IMR-90 (cell line): ENCODE results near the gene ABCA3. TPM values are rescaled to one million over a fixed set of nuclear protein-coding genes. Genes with fewer than 3 reads are reported as not detected.

Source experiments
- ATAC-seq: fragments of 200-7000 bp; cut with Tn5 transposase; 2 replicates; pipeline ENCODE4 v1.9.1; 2020; ENCODE audit warnings: low read depth, mild to moderate bottlenecking, moderate library complexity
- BruUV-seq: library from RNA; stranded (reverse); fragments of 400-500 nt; replicated peaks from 2 replicates; lab custom pipeline; 2021; lab: Mats Ljungman, UMichigan
- CTCF ChIA-PET: fragments of 300-600 bp; formaldehyde crosslinking; extraction: SDS; loops from one replicate; lab custom pipeline; 2021; ENCODE audit warnings: antibody characterized with exemption; lab: Yijun Ruan, JAX
- POLR2A ChIA-PET: fragments of 300-600 bp; sonication (Branson Sonifier 250); formaldehyde crosslinking; loops from one replicate; lab custom pipeline; 2022; ENCODE audit warnings: antibody characterized with exemption; ENCODE audit not compliant: unreplicated experiment; lab: Charles Lee
- DNase-seq: peaks from one replicate; pipeline ENCODE4 v3.0.0; 2013
- H2AFZ ChIP-seq: replicated peaks from 2 replicates; pipeline ENCODE3; 2013; ENCODE audit warnings: low read length, mild to moderate bottlenecking; ENCODE audit not compliant: poor library complexity
- H2AK5ac ChIP-seq: 2 replicates; pipeline ENCODE4 v1.6.1; 2013; ENCODE audit warnings: low read depth, low read length, inconsistent platforms
- H2AK9ac ChIP-seq: replicated peaks from 2 replicates; pipeline ENCODE3; 2013; ENCODE audit warnings: mild to moderate bottlenecking, low read depth, low read length, moderate library complexity; ENCODE audit not compliant: poor library complexity
- H2BK120ac ChIP-seq: 2 replicates; pipeline ENCODE4 v1.6.1; 2013; ENCODE audit warnings: low read depth, low read length, inconsistent platforms
- H2BK15ac ChIP-seq: 3 replicates; pipeline ENCODE4 v1.6.1; 2013; ENCODE audit warnings: low read depth, low read length, inconsistent platforms
- H2BK20ac ChIP-seq: 2 replicates; pipeline ENCODE4 v1.6.1; 2013; ENCODE audit warnings: low read depth, mild to moderate bottlenecking, inconsistent platforms, low read length, moderate library complexity
- H2BK5ac ChIP-seq: 2 replicates; pipeline ENCODE4 v1.6.1; 2013; ENCODE audit warnings: mild to moderate bottlenecking, low read depth, low read length, inconsistent platforms; ENCODE audit not compliant: poor library complexity, severe bottlenecking
- H3K14ac ChIP-seq: replicated peaks from 2 replicates; pipeline ENCODE4 v1.6.1; 2013; ENCODE audit warnings: low read depth, low read length, inconsistent platforms
- H3K18ac ChIP-seq: 2 replicates; pipeline ENCODE4 v1.6.1; 2013; ENCODE audit warnings: low read depth, low read length, control low read depth
- H3K23ac ChIP-seq: 2 replicates; pipeline ENCODE4 v1.6.1; 2013; ENCODE audit warnings: low read depth, low read length, inconsistent platforms
- H3K27ac ChIP-seq: 2 replicates; pipeline ENCODE4 v1.5.1; 2013; ENCODE audit warnings: mild to moderate bottlenecking, control low read depth, low read length; ENCODE audit not compliant: insufficient read depth
- H3K27me3 ChIP-seq: 2 replicates; pipeline ENCODE4 v1.6.1; 2013; ENCODE audit warnings: low read length; ENCODE audit not compliant: control insufficient read depth, insufficient read depth
- H3K36me3 ChIP-seq: 2 replicates; pipeline ENCODE4 v1.6.1; 2013; ENCODE audit warnings: low read length, mixed read lengths; ENCODE audit not compliant: control insufficient read depth, insufficient read depth
- H3K4ac ChIP-seq: 2 replicates; pipeline ENCODE4 v1.6.1; 2013; ENCODE audit warnings: low read depth, low read length, inconsistent platforms
- H3K4me1 ChIP-seq: 2 replicates; pipeline ENCODE4 v1.6.1; 2013; ENCODE audit warnings: low read length, mixed read lengths; ENCODE audit not compliant: control insufficient read depth, insufficient read depth
- H3K4me2 ChIP-seq: 2 replicates; pipeline ENCODE4 v1.6.1; 2013; ENCODE audit warnings: low read depth, mild to moderate bottlenecking, control low read depth, low read length, moderate library complexity
- H3K4me3 ChIP-seq: 2 replicates; pipeline ENCODE4 v1.5.1; 2013; ENCODE audit warnings: low read depth, mild to moderate bottlenecking, control low read depth, low read length, moderate library complexity; ENCODE audit not compliant: insufficient read depth
- H3K56ac ChIP-seq: 2 replicates; pipeline ENCODE4 v1.6.1; 2013; ENCODE audit warnings: low read length, inconsistent platforms; ENCODE audit not compliant: insufficient read depth; ENCODE audit errors: extremely low read depth
- H3K79me1 ChIP-seq, 2 experiments: 2 replicates each; pipeline ENCODE4 v1.6.1; 2013; ENCODE audit warnings: low read length in 2 of 2, inconsistent platforms in 1 of 2, low read depth in 1 of 2
- H3K9ac ChIP-seq: 2 replicates; pipeline ENCODE4 v1.6.1; 2013; ENCODE audit warnings: low read depth, low read length, control low read depth
- H3K9me1 ChIP-seq: 2 replicates; pipeline ENCODE4 v1.6.1; 2013; ENCODE audit warnings: low read length, inconsistent platforms; ENCODE audit not compliant: insufficient read depth
- H3K9me3 ChIP-seq: 2 replicates; pipeline ENCODE4 v1.6.1; 2013; ENCODE audit warnings: low read length; ENCODE audit not compliant: control insufficient read depth, insufficient read depth
- H4K20me1 ChIP-seq: 2 replicates; pipeline ENCODE4 v1.6.1; 2013; ENCODE audit warnings: low read length, inconsistent platforms; ENCODE audit not compliant: insufficient read depth
- H4K5ac ChIP-seq: 2 replicates; pipeline ENCODE4 v1.6.1; 2013; ENCODE audit warnings: mild to moderate bottlenecking, low read depth, low read length, control low read depth
- H4K8ac ChIP-seq, 2 experiments: 2 replicates each; pipeline ENCODE4 v1.6.1; 2013; ENCODE audit warnings: low read depth in 2 of 2, low read length in 2 of 2, control low read depth in 1 of 2, inconsistent platforms in 1 of 2
- H4K91ac ChIP-seq: 2 replicates; pipeline ENCODE4 v1.6.1; 2013; ENCODE audit warnings: low read depth, low read length, inconsistent platforms; ENCODE audit not compliant: insufficient read depth
- BHLHE40 ChIP-seq: fragments of 150-350 bp; IDR thresholded peaks from 2 replicates; pipeline ENCODE4 v1.6.1; 2016; ENCODE audit warnings: mild to moderate bottlenecking, low read depth, low read length
- CEBPB ChIP-seq: IDR thresholded peaks from 2 replicates; pipeline ENCODE4 v1.6.1; 2012; ENCODE audit warnings: low read depth, low read length, improper control_type of control experiment
- CHD1 ChIP-seq: IDR thresholded peaks from 2 replicates; pipeline ENCODE4 v1.6.1; 2012; ENCODE audit warnings: low read depth, low read length, improper control_type of control experiment
- ELK1 ChIP-seq: fragments of 150-350 bp; IDR thresholded peaks from 2 replicates; pipeline ENCODE4 v1.6.1; 2016; ENCODE audit warnings: low read depth, mild to moderate bottlenecking, low read length, moderate library complexity, borderline replicate concordance
- FOS ChIP-seq: fragments of 150-350 bp; IDR thresholded peaks from 2 replicates; pipeline ENCODE4 v1.6.1; 2016; ENCODE audit warnings: low read depth, low read length
- MAZ ChIP-seq: IDR thresholded peaks from 2 replicates; pipeline ENCODE4 v1.6.1; 2012; ENCODE audit warnings: low read depth, mild to moderate bottlenecking, low read length, improper control_type of control experiment, moderate library complexity, borderline replicate concordance
- MXI1 ChIP-seq: IDR thresholded peaks from 2 replicates; pipeline ENCODE4 v1.6.1; 2012; ENCODE audit warnings: low read depth, mild to moderate bottlenecking, low read length, moderate library complexity, borderline replicate concordance
- RFX5 ChIP-seq: IDR thresholded peaks from 2 replicates; pipeline ENCODE4 v1.8.0; 2012; ENCODE audit warnings: low read depth, mild to moderate bottlenecking, low read length, moderate library complexity
- SMC3 ChIP-seq: fragments of 150-350 bp; IDR thresholded peaks from 2 replicates; pipeline ENCODE4 v1.6.1; 2016; ENCODE audit warnings: low read depth, mild to moderate bottlenecking, antibody characterized with exemption, low read length, moderate library complexity
- USF2 ChIP-seq: fragments of 150-350 bp; IDR thresholded peaks from 2 replicates; pipeline ENCODE4 v1.6.1; 2017; ENCODE audit warnings: mild to moderate bottlenecking, antibody characterized with exemption, low read length, low read depth
- WGBS, 2 experiments: methylation state at CpG; one replicate each; pipeline versions ENCODE4 v1.1.5 to v1.1.7; 2013; ENCODE audit warnings: missing lambda C conversion rate in 2 of 2; ENCODE audit not compliant: insufficient read length in 1 of 2; ENCODE audit errors: extremely low coverage in 2 of 2; 5-methylcytosine and 5-hydroxymethylcytosine counted together
- dilution Hi-C: fragments of 300-500 bp; cut with HindIII; formaldehyde crosslinking; loops from one replicate; pipeline ENCODE4 v1.14.3; 2018; ENCODE audit warnings: low sequenced_read_pairs; ENCODE audit not compliant: unreplicated experiment
- in situ Hi-C: fragments of 300-500 bp; cut with MboI; formaldehyde crosslinking; loops from 3 replicates; pipeline ENCODE4 v1.14.3; 2019; ENCODE audit warnings: low sequenced_read_pairs, inconsistent platforms, mixed read lengths
- intact Hi-C: fragments of 100-400 bp; cut with micrococcal nuclease; formaldehyde crosslinking; loops from 2 replicates; pipeline ENCODE4 v1.10.0; 2022
- polyA plus RNA-seq, 3 experiments: library from polyadenylated mRNA; depleted of rRNA; stranded (reverse); fragments of >200 nt; gene quantifications; 2 replicates each; pipeline ENCODE4 v1.2.3, GENCODE V29; 2012; ENCODE audit warnings: low replicate concordance in 1 of 3
- total RNA-seq: library from RNA; depleted of rRNA; stranded (reverse); fragments of >200 nt; gene quantifications from 2 replicates; pipeline ENCODE4 v1.2.3, GENCODE V29; 2012

Gene ABCA3
- total and polyA plus RNA-seq, 2 of the 4 experiments (the other 2 are of a cell fraction): 0.18 to 0.22 TPM

DNA sequence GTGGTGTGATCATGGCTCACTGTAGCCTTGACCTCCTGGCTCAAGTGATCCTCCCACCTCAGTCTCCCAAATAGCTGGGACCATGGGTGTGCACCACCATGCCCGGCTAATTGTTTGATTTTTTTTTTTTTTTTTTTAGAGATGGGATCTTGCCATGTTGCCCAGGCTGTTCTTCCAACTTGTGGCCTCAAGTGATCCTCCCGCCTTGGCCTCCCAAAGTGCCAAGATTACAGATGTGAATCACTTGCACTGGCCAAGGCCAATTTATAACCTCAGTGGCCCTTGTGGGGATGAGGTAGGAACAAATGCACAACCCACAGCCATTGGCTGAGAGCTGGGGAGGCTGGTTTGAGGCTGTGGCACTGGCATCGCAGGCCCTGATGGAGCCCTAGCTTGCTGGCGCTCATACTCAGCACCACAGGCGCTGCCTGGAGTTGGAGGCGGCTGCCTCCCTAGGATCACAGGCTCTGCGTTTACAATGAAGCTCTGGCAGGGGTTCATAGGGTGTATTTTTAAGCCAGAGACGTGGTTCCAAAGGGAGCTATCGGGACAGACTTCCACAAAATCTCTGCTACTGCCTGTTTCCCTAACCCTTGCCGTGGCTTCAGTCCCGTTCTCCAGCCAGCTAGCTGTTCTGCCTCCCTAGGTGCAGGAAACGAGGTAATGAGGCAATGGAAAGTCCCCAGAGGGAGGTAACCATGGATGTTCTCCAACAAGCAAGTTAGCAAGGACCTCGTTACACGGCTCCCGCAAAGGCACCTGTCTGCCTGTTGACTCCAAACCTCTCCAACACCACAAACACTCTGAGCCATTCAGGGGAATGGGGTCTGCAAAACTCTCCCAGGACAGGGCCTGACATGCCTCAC is 2.9 kb downstream of the ABCA3 start:
- Histone ChIP-seq H2BK120ac (no peak overlapping the region), H4K8ac (no peak overlapping the region), H2AFZ (no peak overlapping the region), H4K20me1 (no peaks in the 10 kb centered on the region), H3K27me3 (peaks cover 39% of the 10 kb centered on the region), H2BK15ac (no peak overlapping the region), H3K9me1 (no peaks in the 10 kb centered on the region), H3K56ac (no peak overlapping the region; the same call in 1 of the 2 replicates), H3K4me1 (peaks cover 3% of the 10 kb centered on the region; the same call in 1 of the 2 replicates), H3K4ac (no peak overlapping the region), H2AK5ac (no peak overlapping the region), H3K18ac (no peak overlapping the region), H2AK9ac (no peak overlapping the region), H3K14ac (no peak overlapping the region), H2BK20ac (no peak overlapping the region), H2BK5ac (no peak overlapping the region), H4K5ac (no peak overlapping the region), H3K79me1 (no peaks in the 10 kb centered on the region), H3K27ac (no peak overlapping the region), H3K9me3 (no peaks in the 10 kb centered on the region), H3K23ac (no peak overlapping the region), H3K9ac (no peak overlapping the region), H3K36me3 (no peaks in the 10 kb centered on the region), H3K4me2 (no peak overlapping the region), H4K91ac (no peak overlapping the region), H3K4me3 (no peak overlapping the region)
- CTCF ChIA-PET: no interaction called here
- intact Hi-C loops: no loop called here
- 90% methylated on average over 2 of the region's 15 CpGs; no CpG with 5 or more reads in 1 of the 2 experiments for WGBS, 2 experiments
- TF ChIP-seq RFX5 (no peak), USF2 (no peak), SMC3 (no peak), ELK1 (no peak), CHD1 (no peak), MXI1 (no peak), CEBPB (no peak), FOS (no peak), BHLHE40 (no peak), MAZ (no peak)
- DNase-seq: no peak
- in situ Hi-C loops: no loop called here
- dilution Hi-C loops: no loop called here
- POLR2A ChIA-PET: no interaction called here
- no peak for ATAC-seq
- no TSS peak for BruUV-seq
